Measurements from ENCODE around the gene TAS1R2. TPM values are rescaled to one million over a fixed set of nuclear protein-coding genes. Genes with fewer than 3 reads are reported as not detected.
"Not testable (repeated sequence)": the region's sequence is repeated elsewhere in the genome, so short reads cannot be mapped to it uniquely, and the experiment has no call there.

TAS1R2 gene
- total RNA-seq, 1 donor from 2014 or later: not detected

GRCh38 chr1:18868801-18869424 lies 9.5 kb upstream of the TAS1R2 start:
- no peak for DNase-seq

- DNase-seq: no peak
Measured at GRCh38 chr1:18868354-18868753, 8.9 kb upstream of the TAS1R2 start.

- no peak for DNase-seq
Measured at GRCh38 chr1:18866846-18867245, 7.4 kb upstream of the TAS1R2 start.

- no peak for DNase-seq
Measured at GRCh38 chr1:18866314-18866713, 6.9 kb upstream of the TAS1R2 start.

- DNase-seq: no peak
Measured at GRCh38 chr1:18865176-18865575, 5.7 kb upstream of the TAS1R2 start.

GRCh38 chr1:18861590-18861989 lies 2.1 kb upstream of the TAS1R2 start:
- DNase-seq: no peak

- no peak for DNase-seq
Measured at GRCh38 chr1:18861082-18861481, 1.6 kb upstream of the TAS1R2 start.

- DNase-seq: no peak
Measured at GRCh38 chr1:18858070-18858688, 1.3 kb downstream of the TAS1R2 start.

GRCh38 chr1:18856435-18856834 lies 3.0 kb downstream of the TAS1R2 start:
- DNase-seq: no peak

GRCh38 chr1:18855573-18855972 lies 3.9 kb downstream of the TAS1R2 start:
- DNase-seq: no peak

- no peak for DNase-seq
Measured at GRCh38 chr1:18854331-18855025, 5.0 kb downstream of the TAS1R2 start.

- no peak for DNase-seq
Measured at GRCh38 chr1:18852501-18852900, 7.0 kb downstream of the TAS1R2 start.

GRCh38 chr1:18849261-18849711 lies 10.2 kb downstream of the TAS1R2 start:
- DNase-seq: peak; percentile 20

- DNase-seq: not testable (repeated sequence)
Measured at GRCh38 chr1:18847723-18848122, 11.7 kb downstream of the TAS1R2 start.

GRCh38 chr1:18840145-18840544 lies 19.3 kb downstream of the TAS1R2 start:
- DNase-seq: no peak

GRCh38 chr1:18836654-18837053 lies 22.8 kb downstream of the TAS1R2 start:
- no peak for DNase-seq

- DNase-seq: not testable (repeated sequence)
Measured at GRCh38 chr1:18832319-18832718, 27.1 kb downstream of the TAS1R2 start.

- DNase-seq: no peak
Measured at GRCh38 chr1:18831656-18832055, 27.8 kb downstream of the TAS1R2 start.

- peak; percentile 12 for DNase-seq
Measured at GRCh38 chr1:18830596-18830995, 28.9 kb downstream of the TAS1R2 start.

- DNase-seq: no peak
Measured at GRCh38 chr1:18829671-18830070, 29.8 kb downstream of the TAS1R2 start.

- DNase-seq: no peak
Measured at GRCh38 chr1:18828224-18828623, 31.2 kb downstream of the TAS1R2 start.

- no peak for DNase-seq
Measured at GRCh38 chr1:18823438-18823837, 36.0 kb downstream of the TAS1R2 start.

- DNase-seq: peak; percentile 45
Measured at GRCh38 chr1:18820791-18821641, 38.4 kb downstream of the TAS1R2 start.
